H9 (cell line): ENCODE results near the gene ZSCAN5C. TPM values are rescaled to one million over a fixed set of nuclear protein-coding genes. Genes with fewer than 3 reads are reported as not detected.

Experiments
- DNase-seq: peaks from one replicate; pipeline ENCODE4 v3.0.0-alpha.2; 2017
- H2AFZ ChIP-seq: one replicate; pipeline ENCODE4 v1.6.1; 2013; ENCODE audit warnings: mild to moderate bottlenecking, low read length, control low read depth, moderate library complexity
- H2AK5ac ChIP-seq: 2 replicates; pipeline ENCODE4 v1.6.1; 2013; ENCODE audit warnings: low read length, control low read depth, mixed read lengths; ENCODE audit not compliant: insufficient read length
- H2BK120ac ChIP-seq: one replicate; pipeline ENCODE4 v1.6.1; 2013; ENCODE audit warnings: low read depth, mild to moderate bottlenecking, low read length, control low read depth, inconsistent platforms; ENCODE audit not compliant: poor library complexity, severe bottlenecking
- H2BK12ac ChIP-seq: 2 replicates; pipeline ENCODE4 v1.6.1; 2013; ENCODE audit warnings: low read length, control low read depth, mixed read lengths, low read depth; ENCODE audit not compliant: insufficient read length
- H2BK15ac ChIP-seq: 2 replicates; pipeline ENCODE4 v1.6.1; 2013; ENCODE audit warnings: low read depth, low read length, control low read depth
- H2BK20ac ChIP-seq: one replicate; pipeline ENCODE4 v1.6.1; 2013; ENCODE audit warnings: low read depth, mild to moderate bottlenecking, low read length, control low read depth, inconsistent platforms; ENCODE audit not compliant: poor library complexity, severe bottlenecking
- H2BK5ac ChIP-seq: 2 replicates; pipeline ENCODE4 v1.6.1; 2013; ENCODE audit warnings: low read length, control low read depth, mixed read lengths; ENCODE audit not compliant: insufficient read length
- H3K14ac ChIP-seq: 2 replicates; pipeline ENCODE4 v1.6.1; 2013; ENCODE audit warnings: low read length, control low read depth; ENCODE audit not compliant: insufficient read depth
- H3K18ac ChIP-seq: 2 replicates; pipeline ENCODE4 v1.6.1; 2013; ENCODE audit warnings: low read depth, mild to moderate bottlenecking, mixed read lengths, low read length, control low read depth; ENCODE audit not compliant: insufficient read length
- H3K23ac ChIP-seq: 2 replicates; pipeline ENCODE4 v1.6.1; 2013; ENCODE audit warnings: low read length, control low read depth, mixed read lengths, low read depth; ENCODE audit not compliant: insufficient read length
- H3K23me2 ChIP-seq: 2 replicates; pipeline ENCODE4 v1.6.1; 2013; ENCODE audit warnings: low read depth, mild to moderate bottlenecking, mixed read lengths, low read length, control low read depth; ENCODE audit not compliant: insufficient read length, poor library complexity, severe bottlenecking
- H3K27ac ChIP-seq: 2 replicates; pipeline ENCODE4 v1.5.1; 2013; ENCODE audit warnings: low read length, control low read depth, mixed read lengths, low read depth; ENCODE audit not compliant: insufficient read length
- H3K27me3 ChIP-seq: 2 replicates; pipeline ENCODE4 v1.6.1; 2013; ENCODE audit warnings: low read length, control low read depth, inconsistent platforms; ENCODE audit not compliant: insufficient read depth
- H3K4ac ChIP-seq: 2 replicates; pipeline ENCODE4 v1.6.1; 2013; ENCODE audit warnings: low read depth, mild to moderate bottlenecking, control low read depth, inconsistent platforms, low read length, moderate library complexity
- H3K4me1 ChIP-seq: 2 replicates; pipeline ENCODE4 v1.6.1; 2013; ENCODE audit warnings: low read length, control low read depth, inconsistent platforms; ENCODE audit not compliant: insufficient read depth
- H3K4me2 ChIP-seq: 2 replicates; pipeline ENCODE4 v1.6.1; 2013; ENCODE audit warnings: low read length, control low read depth, mixed read lengths; ENCODE audit not compliant: insufficient read length, insufficient read depth
- H3K56ac ChIP-seq: 2 replicates; pipeline ENCODE4 v1.6.1; 2013; ENCODE audit warnings: low read depth, mild to moderate bottlenecking, mixed read lengths, low read length, control low read depth; ENCODE audit not compliant: insufficient read length
- H3K79me1 ChIP-seq: 2 replicates; pipeline ENCODE4 v1.6.1; 2013; ENCODE audit warnings: low read depth, mild to moderate bottlenecking, moderate library complexity, low read length, control low read depth, inconsistent platforms; ENCODE audit not compliant: insufficient read depth, poor library complexity, severe bottlenecking
- H3K79me2 ChIP-seq: 2 replicates; pipeline ENCODE4 v1.6.1; 2013; ENCODE audit warnings: low read length, control low read depth, inconsistent platforms; ENCODE audit not compliant: insufficient read depth
- H3K9ac ChIP-seq: 2 replicates; pipeline ENCODE4 v1.6.1; 2013; ENCODE audit warnings: low read length, control low read depth, mixed read lengths; ENCODE audit not compliant: insufficient read length; ENCODE audit errors: extremely low read depth
- H3K9me3 ChIP-seq: one replicate; pipeline ENCODE4 v1.6.1; 2013; ENCODE audit warnings: low read depth, low read length, inconsistent platforms; ENCODE audit not compliant: control insufficient read depth
- H3T11ph ChIP-seq: one replicate; pipeline ENCODE4 v1.6.1; 2013; ENCODE audit warnings: mild to moderate bottlenecking, low read length, control low read depth, inconsistent platforms
- H4K20me1 ChIP-seq: one replicate; pipeline ENCODE4 v1.6.1; 2013; ENCODE audit not compliant: control insufficient read depth, insufficient read length, insufficient read depth
- H4K5ac ChIP-seq: 2 replicates; pipeline ENCODE4 v1.6.1; 2013; ENCODE audit warnings: low read depth, mild to moderate bottlenecking, mixed read lengths, low read length, control low read depth; ENCODE audit not compliant: insufficient read length
- H4K8ac ChIP-seq: replicated peaks from 2 replicates; pipeline ENCODE4 v1.6.1; 2013; ENCODE audit warnings: low read length, control low read depth, mixed read lengths, low read depth; ENCODE audit not compliant: insufficient read length
- H4K91ac ChIP-seq: 2 replicates; pipeline ENCODE4 v1.6.1; 2013; ENCODE audit warnings: low read depth, mild to moderate bottlenecking, moderate library complexity, mixed read lengths, low read length, control low read depth; ENCODE audit not compliant: insufficient read length
- H3K27ac Mint-ChIP-seq, 3 experiments: 2 replicates in 2 of 3; 3 replicates in 1 of 3; pipeline ENCODE4 v1.8.0; 2020 to 2021; ENCODE audit warnings: mixed read lengths in 3 of 3, mild to moderate bottlenecking in 1 of 3, moderate library complexity in 1 of 3
- H3K27me3 Mint-ChIP-seq: 2 replicates; pipeline ENCODE4 v1.8.0; 2021; ENCODE audit warnings: low read depth, mild to moderate bottlenecking, moderate library complexity, mixed read lengths
- H3K36me3 Mint-ChIP-seq, 3 experiments: 2 replicates in 2 of 3; 3 replicates in 1 of 3; pipeline ENCODE4 v1.8.0; 2020 to 2021; ENCODE audit warnings: low read depth in 3 of 3, mixed read lengths in 3 of 3; ENCODE audit not compliant: insufficient read depth in 1 of 3
- H3K4me1 Mint-ChIP-seq, 2 experiments: 2 replicates each; pipeline ENCODE4 v1.8.0; 2020; ENCODE audit warnings: mixed read lengths in 2 of 2
- H3K4me3 Mint-ChIP-seq, 2 experiments: 2 replicates in 1 of 2; 3 replicates in 1 of 2; pipeline ENCODE4 v1.8.0; 2020 to 2021; ENCODE audit warnings: mild to moderate bottlenecking in 2 of 2, mixed read lengths in 2 of 2, moderate library complexity in 1 of 2
- H3K9me3 Mint-ChIP-seq, 2 experiments: 2 replicates in 1 of 2; 3 replicates in 1 of 2; pipeline ENCODE4 v1.8.0; 2020; ENCODE audit warnings: mild to moderate bottlenecking in 2 of 2, mixed read lengths in 2 of 2, moderate library complexity in 1 of 2
- CTCF ChIP-seq: fragments of 200-600 bp; sonication (generic); conservative IDR thresholded peaks from 3 replicates; pipeline ENCODE4 v1.8.0; 2021; ENCODE audit warnings: antibody characterized with exemption, mild to moderate bottlenecking
- WGBS: extraction: QIAGEN DNeasy Blood & Tissue Kit; methylation state at CpG from one replicate; pipeline ENCODE4 v1.1.7; 2013; ENCODE audit warnings: missing lambda C conversion rate, low lambda C conversion rate, mixed read lengths; ENCODE audit not compliant: insufficient read length; ENCODE audit errors: extremely low coverage; 5-methylcytosine and 5-hydroxymethylcytosine counted together
- total RNA-seq: library from RNA; stranded (reverse); gene quantifications from 2 replicates; pipeline ENCODE4 v1.2.1, GENCODE V29; 2021

The ZSCAN5C gene
- total RNA-seq, 1 experiment from 2014 or later, result not detected

DNA sequence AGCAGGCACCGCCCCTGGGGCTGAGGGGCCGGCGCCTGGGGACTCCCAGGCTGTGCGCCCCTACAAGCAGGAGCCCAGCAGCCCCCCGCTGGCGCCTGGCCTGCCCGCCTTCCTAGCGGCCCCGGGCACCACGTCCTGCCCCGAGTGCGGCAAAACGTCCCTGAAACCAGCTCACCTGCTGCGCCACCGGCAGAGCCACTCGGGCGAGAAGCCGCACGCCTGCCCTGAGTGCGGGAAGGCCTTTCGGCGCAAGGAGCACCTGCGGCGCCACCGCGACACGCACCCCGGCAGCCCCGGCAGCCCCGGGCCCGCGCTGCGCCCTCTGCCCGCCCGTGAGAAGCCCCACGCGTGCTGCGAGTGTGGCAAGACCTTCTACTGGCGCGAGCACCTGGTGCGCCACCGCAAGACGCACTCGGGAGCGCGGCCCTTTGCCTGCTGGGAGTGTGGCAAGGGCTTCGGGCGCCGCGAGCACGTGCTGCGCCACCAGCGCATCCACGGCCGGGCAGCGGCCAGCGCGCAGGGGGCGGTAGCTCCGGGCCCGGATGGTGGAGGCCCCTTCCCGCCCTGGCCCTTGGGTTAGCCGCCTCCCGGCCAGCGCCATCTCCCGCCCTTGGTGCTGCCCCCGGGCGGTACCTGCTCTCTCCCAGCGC lies 42.3 kb upstream of the ZSCAN5C start:
- Mint-ChIP-seq H3K36me3 (peaks cover 21 to 25% (median 24%) of the 10 kb centered on the region in 3 experiments), H3K27ac (no peak overlapping the region), H3K4me3 (no peak overlapping the region), H3K9me3 (no peaks in the 10 kb centered on the region; a peak in 1 of 5 replicates), H3K27me3 (no peaks in the 10 kb centered on the region), H3K4me1 (0 out of 4 replicates have a peak, but pooled peaks cover 0 to 2% of the 10 kb centered on the region in 2 experiments)
- Histone ChIP-seq H3K27me3 (no peaks in the 10 kb centered on the region), H2BK20ac (no peak overlapping the region), H2BK120ac (no peak overlapping the region), H2BK5ac (no peak overlapping the region), H3K79me2 (no peaks in the 10 kb centered on the region), H3K4ac (no peak overlapping the region), H3K27ac (no peak overlapping the region), H2AK5ac (no peak overlapping the region), H3K56ac (no peak overlapping the region), H4K20me1 (no peaks in the 10 kb centered on the region), H2AFZ (no peak overlapping the region), H3T11ph (no peak overlapping the region), H4K91ac (no peak overlapping the region), H3K4me1 (no peaks in the 10 kb centered on the region), H3K4me2 (no peak overlapping the region), H2BK12ac (no peak overlapping the region), H3K23ac (no peak overlapping the region), H3K9ac (no peak overlapping the region), H2BK15ac (no peak overlapping the region), H4K5ac (no peak overlapping the region), H4K8ac (no peak overlapping the region), H3K79me1 (no peaks in the 10 kb centered on the region), H3K18ac (no peak overlapping the region), H3K23me2 (no peaks in the 10 kb centered on the region), H3K9me3 (no peaks in the 10 kb centered on the region), H3K14ac (no peak overlapping the region)
- no peak for TF ChIP-seq CTCF
- DNase-seq, result no peak
- no CpG with 5 or more reads among the region's 69 CpGs for WGBS
